ENCODE measurements around the gene ARHGAP18. TPM values are rescaled to one million over a fixed set of nuclear protein-coding genes. Genes with fewer than 3 reads are reported as not detected.

The ARHGAP18 gene
- total and polyA plus RNA-seq, 5 donors from 2014 or later: 2.2 to 5.4 (median 5.0) TPM

DNA sequence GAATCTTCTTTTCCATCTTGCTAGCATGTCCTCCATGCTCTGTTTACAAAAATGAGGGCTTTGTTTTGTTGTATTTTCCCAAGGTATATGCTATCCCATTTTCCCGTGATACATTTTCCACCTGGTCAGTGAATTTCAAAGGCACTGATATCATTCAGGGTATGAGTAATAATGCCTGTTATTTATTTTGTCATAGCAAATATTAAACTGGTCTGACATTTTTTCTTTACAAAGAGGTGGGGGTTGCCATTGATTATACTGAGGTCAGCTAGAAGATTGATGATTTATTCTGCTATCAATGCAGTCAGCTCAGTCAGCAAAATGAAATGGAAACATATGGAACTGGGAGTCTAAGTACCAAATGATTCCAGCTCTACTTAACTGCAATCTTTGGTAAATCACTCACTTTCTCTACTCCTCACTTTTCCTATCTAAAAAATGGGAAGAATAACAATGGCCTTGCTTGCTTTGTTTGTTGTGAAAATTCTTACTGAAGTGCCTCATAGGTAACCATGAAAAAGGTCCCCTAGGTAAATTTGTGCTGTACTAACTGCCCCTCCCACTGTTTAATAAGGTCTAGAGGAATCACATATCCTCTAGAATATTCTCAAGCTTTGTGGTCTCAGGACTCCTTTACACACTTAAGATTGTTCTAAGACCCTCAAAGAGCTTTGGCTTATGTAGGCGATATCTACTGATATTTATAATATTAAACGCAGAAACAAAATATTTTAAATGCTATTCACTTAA lies 64.0 kb downstream of the ARHGAP18 start:
- ATAC-seq (ENCODE audit: low read depth in 2 of 2) (no peak), DNase-seq (no peak)
- Mint-ChIP-seq H3K4me1 (peaks cover 0 to 7% (median 2%) of the 10 kb centered on the region in 4 donors), H3K36me3 (peaks cover 6% of the 10 kb centered on the region), H3K9me3 (no peaks in the 10 kb centered on the region), H3K27ac (no peak overlapping the region), H3K4me3 (no peak overlapping the region), H3K27me3 (no peaks in the 10 kb centered on the region)
- no peak overlapping the region for H3K27ac ChIP-seq (ENCODE audit: insufficient read depth, low read length, poor library complexity, severe bottlenecking)
- H3K4me3 ChIP-seq (ENCODE audit: low read depth, low read length): no peak overlapping the region
- H3K9me3 ChIP-seq (ENCODE audit: control insufficient read depth in 2 of 2, low read length in 2 of 2): no peaks in the 10 kb centered on the region
- no peaks in the 10 kb centered on the region for H3K27me3 ChIP-seq (ENCODE audit: control insufficient read depth, insufficient read depth, low read length)
- H3K36me3 ChIP-seq (ENCODE audit: control insufficient read depth, insufficient read depth, low read length): no peaks in the 10 kb centered on the region
- H3K4me1 ChIP-seq (ENCODE audit: control insufficient read depth, insufficient read depth, low read length, poor library complexity, severe bottlenecking): no peaks in the 10 kb centered on the region

- no peak overlapping the region for H3K4me3 ChIP-seq (ENCODE audit: low read depth, low read length)
These were observed 64.7 kb downstream of the ARHGAP18 start for GRCh38 chr6:129645106-129645829.

DNA sequence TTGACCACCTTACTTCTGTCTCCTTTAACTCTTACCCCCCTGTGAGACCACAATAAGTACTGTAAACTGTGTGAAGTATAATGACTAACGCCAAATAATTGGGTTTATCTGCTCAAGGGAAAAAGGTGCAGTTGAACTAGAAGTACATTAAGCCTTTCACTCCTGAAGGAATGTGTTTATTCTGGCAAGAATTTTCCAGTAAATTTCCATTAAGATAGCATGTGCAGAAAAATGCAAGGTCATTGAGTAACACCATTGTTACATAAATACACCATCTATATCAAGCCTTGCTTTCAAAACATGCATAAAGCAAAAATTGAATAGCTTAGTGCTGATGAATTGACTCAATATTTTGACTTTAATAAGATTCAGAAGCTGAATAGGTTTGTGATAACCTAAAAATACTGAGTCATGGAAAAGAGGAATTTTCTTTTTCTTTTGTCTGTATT lies 65.4 kb downstream of the ARHGAP18 start:
- Histone ChIP-seq H3K27ac (ENCODE audit: insufficient read depth, low read length, poor library complexity, severe bottlenecking) (no peak overlapping the region), H3K36me3 (ENCODE audit: control insufficient read depth, insufficient read depth, low read length) (no peaks in the 10 kb centered on the region), H3K27me3 (ENCODE audit: control insufficient read depth, insufficient read depth, low read length) (no peaks in the 10 kb centered on the region), H3K9me3 (ENCODE audit: control insufficient read depth in 2 of 2, low read length in 2 of 2) (no peaks in the 10 kb centered on the region), H3K4me3 (ENCODE audit: low read depth, low read length) (no peak overlapping the region), H3K4me1 (ENCODE audit: control insufficient read depth, insufficient read depth, low read length, poor library complexity, severe bottlenecking) (no peaks in the 10 kb centered on the region)
- DNase-seq (no peak), ATAC-seq (ENCODE audit: low read depth in 2 of 2) (no peak)
- peaks cover 7% of the 10 kb centered on the region for H3K36me3 Mint-ChIP-seq
- H3K9me3 Mint-ChIP-seq: no peaks in the 10 kb centered on the region
- H3K4me3 Mint-ChIP-seq: no peak overlapping the region
- no peaks in the 10 kb centered on the region for H3K27me3 Mint-ChIP-seq
- H3K27ac Mint-ChIP-seq: no peak overlapping the region
- H3K4me1 Mint-ChIP-seq: peaks cover 0 to 4% (median 1%) of the 10 kb centered on the region in 4 donors

More at GRCh38 chr6:129645106-129645829, 64.7 kb downstream of the ARHGAP18 start:
- ATAC-seq (ENCODE audit: low read depth in 2 of 2) (no peak), DNase-seq (no peak)
- Mint-ChIP-seq H3K27me3 (no peaks in the 10 kb centered on the region), H3K4me1 (peaks cover 0 to 4% (median 1%) of the 10 kb centered on the region in 4 donors), H3K36me3 (peaks cover 7% of the 10 kb centered on the region), H3K4me3 (no peak overlapping the region), H3K9me3 (no peaks in the 10 kb centered on the region), H3K27ac (no peak overlapping the region)
- Histone ChIP-seq H3K27me3 (ENCODE audit: control insufficient read depth, insufficient read depth, low read length) (no peaks in the 10 kb centered on the region), H3K9me3 (ENCODE audit: control insufficient read depth in 2 of 2, low read length in 2 of 2) (no peaks in the 10 kb centered on the region), H3K27ac (ENCODE audit: insufficient read depth, low read length, poor library complexity, severe bottlenecking) (no peak overlapping the region), H3K4me1 (ENCODE audit: control insufficient read depth, insufficient read depth, low read length, poor library complexity, severe bottlenecking) (no peaks in the 10 kb centered on the region), H3K36me3 (ENCODE audit: control insufficient read depth, insufficient read depth, low read length) (no peaks in the 10 kb centered on the region)

DNA sequence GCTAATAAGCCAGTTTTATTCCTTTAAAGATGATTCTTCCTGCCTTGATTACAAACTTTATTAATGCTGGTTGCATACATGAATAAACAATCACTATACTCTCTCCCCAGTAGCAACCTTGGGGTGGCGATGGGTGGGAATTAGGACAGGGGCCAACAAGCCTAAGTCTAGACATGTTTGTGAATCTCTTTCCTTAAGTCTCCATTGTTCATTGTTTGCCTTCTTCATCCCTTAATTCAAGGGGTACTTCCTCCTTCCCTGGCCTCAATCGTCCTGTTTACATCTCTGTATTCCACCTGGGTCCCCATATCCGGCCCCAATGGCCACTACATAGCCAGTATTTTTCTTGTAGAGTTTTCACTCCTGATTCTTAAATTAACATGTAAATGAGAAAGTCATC lies 66.0 kb downstream of the ARHGAP18 start:
- Mint-ChIP-seq H3K9me3 (no peaks in the 10 kb centered on the region), H3K36me3 (peaks cover 7% of the 10 kb centered on the region), H3K4me3 (no peak overlapping the region), H3K4me1 (peaks cover 0 to 4% (median 1%) of the 10 kb centered on the region in 4 donors), H3K27me3 (no peaks in the 10 kb centered on the region), H3K27ac (no peak overlapping the region)
- ATAC-seq (ENCODE audit: low read depth in 2 of 2): no peak
- no peak overlapping the region for H3K27ac ChIP-seq (ENCODE audit: insufficient read depth, low read length, poor library complexity, severe bottlenecking)
- H3K9me3 ChIP-seq (ENCODE audit: control insufficient read depth in 2 of 2, low read length in 2 of 2): no peaks in the 10 kb centered on the region
- no peaks in the 10 kb centered on the region for H3K4me1 ChIP-seq (ENCODE audit: control insufficient read depth, insufficient read depth, low read length, poor library complexity, severe bottlenecking)
- DNase-seq: no peak
- H3K27me3 ChIP-seq (ENCODE audit: control insufficient read depth, insufficient read depth, low read length): no peaks in the 10 kb centered on the region
- H3K4me3 ChIP-seq (ENCODE audit: low read depth, low read length): no peak overlapping the region
- no peaks in the 10 kb centered on the region for H3K36me3 ChIP-seq (ENCODE audit: control insufficient read depth, insufficient read depth, low read length)

GRCh38 chr6:129643176-129643575 lies 66.8 kb downstream of the ARHGAP18 start:
- no peak overlapping the region for H3K27ac Mint-ChIP-seq
- peaks cover 0 to 4% (median 0%) of the 10 kb centered on the region in 4 donors for H3K4me1 Mint-ChIP-seq
- Histone ChIP-seq H3K9me3 (ENCODE audit: control insufficient read depth in 2 of 2, low read length in 2 of 2) (no peaks in the 10 kb centered on the region), H3K27ac (ENCODE audit: insufficient read depth, low read length, poor library complexity, severe bottlenecking) (no peak overlapping the region), H3K27me3 (ENCODE audit: control insufficient read depth, insufficient read depth, low read length) (no peaks in the 10 kb centered on the region), H3K4me3 (ENCODE audit: low read depth, low read length) (no peak overlapping the region), H3K36me3 (ENCODE audit: control insufficient read depth, insufficient read depth, low read length) (no peaks in the 10 kb centered on the region), H3K4me1 (ENCODE audit: control insufficient read depth, insufficient read depth, low read length, poor library complexity, severe bottlenecking) (no peaks in the 10 kb centered on the region)
- H3K9me3 Mint-ChIP-seq: no peaks in the 10 kb centered on the region
- DNase-seq (no peak), ATAC-seq (ENCODE audit: low read depth in 2 of 2) (no peak)
- no peaks in the 10 kb centered on the region for H3K27me3 Mint-ChIP-seq
- no peak overlapping the region for H3K4me3 Mint-ChIP-seq
- peaks cover 9% of the 10 kb centered on the region for H3K36me3 Mint-ChIP-seq

GRCh38 chr6:129642322-129642721 lies 67.7 kb downstream of the ARHGAP18 start:
- H3K4me1 Mint-ChIP-seq: peaks cover 0 to 2% (median 0%) of the 10 kb centered on the region in 4 donors
- peaks cover 6% of the 10 kb centered on the region for H3K36me3 ChIP-seq (ENCODE audit: control insufficient read depth, insufficient read depth, low read length)
- H3K9me3 ChIP-seq (ENCODE audit: control insufficient read depth in 2 of 2, low read length in 2 of 2): no peaks in the 10 kb centered on the region

GRCh38 chr6:129641344-129641743 lies 68.6 kb downstream of the ARHGAP18 start:
- no peak for ATAC-seq (ENCODE audit: low read depth in 2 of 2)
- H3K4me3 Mint-ChIP-seq: no peak overlapping the region

More at GRCh38 chr6:129642322-129642721, 67.7 kb downstream of the ARHGAP18 start:
- H3K27me3 Mint-ChIP-seq: no peaks in the 10 kb centered on the region
- H3K36me3 Mint-ChIP-seq: peaks cover 17% of the 10 kb centered on the region
- Histone ChIP-seq H3K4me1 (ENCODE audit: control insufficient read depth, insufficient read depth, low read length, poor library complexity, severe bottlenecking) (no peaks in the 10 kb centered on the region), H3K27ac (ENCODE audit: insufficient read depth, low read length, poor library complexity, severe bottlenecking) (no peak overlapping the region), H3K4me3 (ENCODE audit: low read depth, low read length) (no peak overlapping the region), H3K27me3 (ENCODE audit: control insufficient read depth, insufficient read depth, low read length) (no peaks in the 10 kb centered on the region)
- ATAC-seq (ENCODE audit: low read depth in 2 of 2): no peak
- H3K9me3 Mint-ChIP-seq: no peaks in the 10 kb centered on the region
- no peak overlapping the region for H3K27ac Mint-ChIP-seq
- peak overlapping the region in 1 of 4 donors; percentile 38 for H3K4me3 Mint-ChIP-seq
- no peak for DNase-seq

More at GRCh38 chr6:129641344-129641743, 68.6 kb downstream of the ARHGAP18 start:
- Histone ChIP-seq H3K27me3 (ENCODE audit: control insufficient read depth, insufficient read depth, low read length) (no peaks in the 10 kb centered on the region), H3K4me3 (ENCODE audit: low read depth, low read length) (no peak overlapping the region), H3K36me3 (ENCODE audit: control insufficient read depth, insufficient read depth, low read length) (peaks cover 6% of the 10 kb centered on the region), H3K27ac (ENCODE audit: insufficient read depth, low read length, poor library complexity, severe bottlenecking) (no peak overlapping the region), H3K9me3 (ENCODE audit: control insufficient read depth in 2 of 2, low read length in 2 of 2) (no peaks in the 10 kb centered on the region), H3K4me1 (ENCODE audit: control insufficient read depth, insufficient read depth, low read length, poor library complexity, severe bottlenecking) (no peaks in the 10 kb centered on the region)
- DNase-seq: no peak
- peaks cover 20% of the 10 kb centered on the region for H3K36me3 Mint-ChIP-seq
- no peak overlapping the region for H3K27ac Mint-ChIP-seq
- H3K9me3 Mint-ChIP-seq: no peaks in the 10 kb centered on the region
- H3K4me1 Mint-ChIP-seq: no peaks in the 10 kb centered on the region
- H3K27me3 Mint-ChIP-seq: no peaks in the 10 kb centered on the region
